ENCODE measurements around the gene PTPRE.

The PTPRE gene

GRCh38 chr10:128130051-128130450 lies 223.1 kb downstream of the PTPRE start:
- H3K4me3 ChIP-seq (ENCODE audit: low read depth, low read length): no peak overlapping the region
- TF ChIP-seq CTCF (IDR thresholded peaks at IDR 0.05; ENCODE audit: low read depth, low read length, missing control alignments): no peak
- no peak for DNase-seq (ENCODE audit: low read depth)
- in situ Hi-C loops (cut with HindIII; ENCODE audit: low sequenced_read_pairs): no loop called here
